Large intestine (tissue), 3 donors: ENCODE results near the gene NAA15. TPM values are rescaled to one million over a fixed set of nuclear protein-coding genes. Genes with fewer than 3 reads are reported as not detected.

Source experiments
- DNase-seq, 2 donors: peaks; one replicate each; pipeline versions ENCODE4 v3.0.0 to v3.0.0-alpha.2; 2013
- H3K27ac ChIP-seq: one replicate; pipeline ENCODE4 v1.5.1; 2013; ENCODE audit warnings: low read length
- H3K27me3 ChIP-seq: 2 replicates; pipeline ENCODE4 v1.6.1; 2013; ENCODE audit warnings: low read length; ENCODE audit not compliant: control insufficient read depth, insufficient read depth
- H3K36me3 ChIP-seq: 2 replicates; pipeline ENCODE4 v1.6.1; 2013; ENCODE audit warnings: low read length; ENCODE audit not compliant: control insufficient read depth, insufficient read depth
- H3K4me1 ChIP-seq: one replicate; pipeline ENCODE4 v1.6.1; 2013; ENCODE audit warnings: low read length; ENCODE audit not compliant: control insufficient read depth, insufficient read depth
- H3K4me3 ChIP-seq: one replicate; pipeline ENCODE4 v1.5.1; 2013; ENCODE audit warnings: low read length
- H3K9me3 ChIP-seq: one replicate; pipeline ENCODE4 v1.6.1; 2013; ENCODE audit warnings: mild to moderate bottlenecking, low read depth, low read length, moderate library complexity; ENCODE audit not compliant: control insufficient read depth
- WGBS: methylation state at CpG from one replicate; pipeline ENCODE4 v1.1.5; 2013; ENCODE audit warnings: low lambda C conversion rate; ENCODE audit not compliant: insufficient coverage; 5-methylcytosine and 5-hydroxymethylcytosine counted together
- polyA plus RNA-seq: library from polyadenylated mRNA; unstranded; fragments of 120-200 nt; gene quantifications from one replicate; pipeline ENCODE4 v1.2.1, GENCODE V29; 2013

The NAA15 gene
- polyA plus RNA-seq, 1 donor = 24.2 TPM

DNA sequence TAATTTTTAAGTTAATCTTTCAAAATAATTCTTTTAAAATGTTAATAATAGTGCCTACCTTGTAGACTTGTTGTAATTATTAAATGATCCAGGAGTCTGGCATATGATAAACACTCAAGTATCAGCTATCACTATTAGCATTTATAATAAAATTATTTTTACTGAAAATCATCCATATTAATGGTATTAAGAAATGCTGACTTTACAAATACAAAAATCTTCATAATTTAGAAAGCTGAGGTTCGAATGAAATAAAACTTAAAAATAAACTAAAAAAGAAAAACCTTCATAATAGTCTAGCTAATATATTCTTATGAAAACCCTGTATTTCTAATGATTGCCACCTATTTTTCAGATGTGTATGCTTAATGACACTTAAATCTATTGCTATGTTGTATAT is 26.5 kb upstream of the NAA15 start:
- Histone ChIP-seq H3K4me1 (peaks cover 4% of the 10 kb centered on the region), H3K4me3 (no peak overlapping the region), H3K9me3 (peaks cover under 1% of the 10 kb centered on the region), H3K27ac (no peak overlapping the region), H3K36me3 (no peaks in the 10 kb centered on the region), H3K27me3 (peaks cover 33% of the 10 kb centered on the region)
- no peak for DNase-seq
- no CpG with 5 or more reads among the region's 1 CpG for whole genome bisulfite sequencing

DNA sequence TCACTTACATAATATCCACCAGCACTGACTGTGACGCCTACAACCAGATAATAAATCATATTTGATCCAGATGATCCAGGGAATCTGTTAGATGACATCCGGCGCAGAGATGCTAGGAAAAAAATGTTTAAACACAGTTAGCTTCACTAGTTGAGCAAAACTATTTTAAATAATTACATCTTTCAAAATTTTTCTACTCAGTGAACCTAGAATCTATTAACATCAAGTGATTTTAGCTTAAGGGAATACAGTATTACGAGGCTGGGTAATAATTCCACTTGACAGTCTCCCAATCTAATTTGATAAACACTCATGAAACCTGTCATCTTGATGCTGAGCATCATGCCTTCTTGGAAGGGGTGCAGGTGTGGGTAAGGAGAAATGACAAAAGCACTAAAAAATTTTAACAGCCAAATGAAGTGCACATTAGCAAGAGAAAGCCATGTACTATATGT is 26.0 kb upstream of the NAA15 start:
- no peak overlapping the region for H3K4me3 ChIP-seq
- H3K9me3 ChIP-seq = peaks cover 4% of the 10 kb centered on the region
- WGBS = 100% methylated on average over 2 of the region's 4 CpGs
- H3K4me1 ChIP-seq = peaks cover 4% of the 10 kb centered on the region
- peaks cover 38% of the 10 kb centered on the region for H3K27me3 ChIP-seq
- H3K27ac ChIP-seq = no peak overlapping the region
- no peak for DNase-seq
- H3K36me3 ChIP-seq = no peaks in the 10 kb centered on the region

DNA sequence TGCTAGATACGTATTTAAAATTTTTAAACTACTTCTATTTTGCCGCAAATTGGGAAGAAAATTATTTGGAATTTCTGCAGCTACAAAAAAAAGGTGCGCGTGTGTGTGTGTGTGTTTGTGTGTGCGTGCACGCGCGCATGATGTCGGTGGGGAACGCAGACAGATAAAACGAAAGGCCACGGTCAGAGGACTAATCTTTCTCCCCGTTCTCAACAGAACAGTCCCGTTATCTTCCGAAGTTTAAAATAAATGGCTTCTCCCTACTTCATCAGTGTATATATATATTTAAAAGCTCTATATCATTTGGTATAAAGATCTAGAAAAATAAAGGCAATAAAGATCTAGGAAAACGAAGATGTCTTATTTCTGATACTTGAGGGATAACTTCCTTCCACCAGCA is 22.8 kb upstream of the NAA15 start:
- H3K4me3 ChIP-seq = no peak overlapping the region
- peaks cover 56% of the 10 kb centered on the region for H3K27me3 ChIP-seq
- H3K36me3 ChIP-seq = no peaks in the 10 kb centered on the region
- H3K9me3 ChIP-seq = peaks cover 4% of the 10 kb centered on the region
- peaks cover 4% of the 10 kb centered on the region for H3K4me1 ChIP-seq
- WGBS = 42% methylated on average over 2 of the region's 16 CpGs
- no peak overlapping the region for H3K27ac ChIP-seq
- DNase-seq = no peak

DNA sequence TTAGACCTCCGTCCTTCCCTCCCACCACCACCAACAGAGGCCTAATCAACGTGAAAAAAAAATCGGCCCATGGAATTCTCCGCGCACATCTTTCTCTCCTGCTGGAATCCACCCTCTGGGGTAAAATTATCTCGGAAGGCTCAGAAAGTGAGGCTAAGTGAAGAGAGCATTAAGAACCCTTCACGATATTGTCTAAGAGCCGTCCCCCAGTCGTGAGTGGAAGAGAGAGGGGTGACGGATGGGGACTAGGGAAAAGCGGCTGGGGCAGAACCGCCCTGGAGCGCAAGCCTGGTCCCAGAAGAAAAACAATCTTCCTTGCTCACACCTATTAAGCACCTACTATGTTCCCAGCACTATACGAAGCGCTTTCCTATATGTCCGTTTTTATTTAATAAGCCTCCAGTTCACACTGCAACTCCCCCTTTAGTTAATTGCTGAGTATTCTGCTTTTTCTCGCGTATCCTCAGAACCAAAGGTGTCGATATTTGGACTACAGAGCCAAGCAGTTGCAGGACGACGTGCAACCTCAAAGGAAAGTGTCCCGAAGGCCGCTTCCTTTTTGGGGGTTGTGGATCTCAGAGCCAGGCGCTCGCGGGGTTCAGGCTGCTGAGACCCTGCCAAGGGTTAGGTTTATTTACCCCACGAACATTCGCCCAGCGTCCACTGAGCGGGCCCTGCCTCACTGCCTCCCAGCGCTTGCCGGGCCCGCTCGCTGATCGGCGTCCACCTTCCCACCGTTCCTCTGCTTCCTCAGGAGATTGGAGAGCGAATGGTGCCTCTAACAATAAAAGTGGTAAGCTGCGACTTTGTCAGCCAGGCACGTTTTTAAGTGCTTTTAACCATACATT is 22.2 kb upstream of the NAA15 start:
- WGBS = 19% methylated on average over 3 of the region's 40 CpGs
- Histone ChIP-seq H3K4me1 (peaks cover 4% of the 10 kb centered on the region), H3K27me3 (peaks cover 56% of the 10 kb centered on the region), H3K9me3 (peaks cover 4% of the 10 kb centered on the region), H3K4me3 (peak overlapping the region; percentile 18), H3K36me3 (no peaks in the 10 kb centered on the region), H3K27ac (no peak overlapping the region)
- DNase-seq = no peak

GRCh38 chr4:139279760-139280620 is 21.3 kb upstream of the NAA15 start, which contains the start of gene MGARP:
MGARP (minus strand) TSS chr4:139280225; CDS start chr4:139280158, 67 bp downstream.
- no CpG with 5 or more reads among the region's 51 CpGs for WGBS
- no peaks in the 10 kb centered on the region for H3K36me3 ChIP-seq
- H3K4me3 ChIP-seq = peak within 1 kb of the TSS; percentile 18
- H3K27me3 ChIP-seq = peaks cover 56% of the 10 kb centered on the region
- no peak for DNase-seq
- no peak within 1 kb of the TSS for H3K27ac ChIP-seq
- peaks cover 4% of the 10 kb centered on the region for H3K4me1 ChIP-seq
- H3K9me3 ChIP-seq = peaks cover 4% of the 10 kb centered on the region

DNA sequence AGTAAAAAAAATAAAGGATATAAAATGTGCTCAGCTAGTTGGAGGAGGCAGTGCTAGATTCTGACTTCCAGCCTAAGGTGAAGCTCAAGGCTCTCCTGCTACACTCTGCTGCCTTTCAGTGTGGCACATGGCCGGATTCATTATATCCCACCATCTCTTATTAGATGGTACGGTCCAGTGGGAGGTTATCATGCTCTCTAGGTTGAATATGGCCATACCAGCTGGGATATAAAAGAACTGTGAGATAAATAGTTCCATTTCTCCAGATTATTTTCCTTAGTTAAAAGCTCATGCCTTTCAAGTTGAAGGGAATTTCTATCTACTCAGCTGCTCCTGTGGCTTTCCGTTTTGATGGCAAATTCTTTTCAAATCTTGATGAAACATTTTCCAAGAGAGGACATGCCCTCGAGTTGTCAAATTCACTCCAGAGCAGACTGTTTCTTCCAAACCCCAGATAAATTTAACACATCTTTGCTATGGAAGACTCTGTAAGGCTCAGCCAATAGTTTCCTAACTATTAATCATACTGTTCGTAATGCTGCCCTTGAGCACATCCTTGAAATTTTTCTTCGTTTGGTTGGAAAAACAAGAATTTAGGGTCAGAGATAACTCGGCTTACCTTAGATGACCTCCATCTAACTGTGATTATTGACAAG is 19.1 kb upstream of the NAA15 start:
- no peak overlapping the region for H3K4me3 ChIP-seq
- WGBS = 69% methylated on average over 3 of the region's 7 CpGs
- DNase-seq = no peak
- peaks cover 47% of the 10 kb centered on the region for H3K27me3 ChIP-seq
- peaks cover 4% of the 10 kb centered on the region for H3K4me1 ChIP-seq
- H3K27ac ChIP-seq = no peak overlapping the region
- no peaks in the 10 kb centered on the region for H3K36me3 ChIP-seq
- peaks cover 4% of the 10 kb centered on the region for H3K9me3 ChIP-seq

- no peak overlapping the region for H3K27ac ChIP-seq
- no peaks in the 10 kb centered on the region for H3K36me3 ChIP-seq
- H3K9me3 ChIP-seq = peaks cover 4% of the 10 kb centered on the region
- H3K27me3 ChIP-seq = peaks cover 44% of the 10 kb centered on the region
- peaks cover 4% of the 10 kb centered on the region for H3K4me1 ChIP-seq
- H3K4me3 ChIP-seq = no peak overlapping the region
- no peak for DNase-seq
These were observed 18.6 kb upstream of the NAA15 start for GRCh38 chr4:139282721-139283075.

- no peaks in the 10 kb centered on the region for H3K9me3 ChIP-seq
- H3K27ac ChIP-seq = no peak overlapping the region
- H3K27me3 ChIP-seq = peaks cover 10% of the 10 kb centered on the region
- no peaks in the 10 kb centered on the region for H3K4me1 ChIP-seq
- no CpG with 5 or more reads among the region's 7 CpGs for WGBS
- no peak for DNase-seq
- H3K4me3 ChIP-seq = no peak overlapping the region
- peaks cover 9% of the 10 kb centered on the region for H3K36me3 ChIP-seq
These were observed 15.1 kb upstream of the NAA15 start for GRCh38 chr4:139286186-139286698.

DNA sequence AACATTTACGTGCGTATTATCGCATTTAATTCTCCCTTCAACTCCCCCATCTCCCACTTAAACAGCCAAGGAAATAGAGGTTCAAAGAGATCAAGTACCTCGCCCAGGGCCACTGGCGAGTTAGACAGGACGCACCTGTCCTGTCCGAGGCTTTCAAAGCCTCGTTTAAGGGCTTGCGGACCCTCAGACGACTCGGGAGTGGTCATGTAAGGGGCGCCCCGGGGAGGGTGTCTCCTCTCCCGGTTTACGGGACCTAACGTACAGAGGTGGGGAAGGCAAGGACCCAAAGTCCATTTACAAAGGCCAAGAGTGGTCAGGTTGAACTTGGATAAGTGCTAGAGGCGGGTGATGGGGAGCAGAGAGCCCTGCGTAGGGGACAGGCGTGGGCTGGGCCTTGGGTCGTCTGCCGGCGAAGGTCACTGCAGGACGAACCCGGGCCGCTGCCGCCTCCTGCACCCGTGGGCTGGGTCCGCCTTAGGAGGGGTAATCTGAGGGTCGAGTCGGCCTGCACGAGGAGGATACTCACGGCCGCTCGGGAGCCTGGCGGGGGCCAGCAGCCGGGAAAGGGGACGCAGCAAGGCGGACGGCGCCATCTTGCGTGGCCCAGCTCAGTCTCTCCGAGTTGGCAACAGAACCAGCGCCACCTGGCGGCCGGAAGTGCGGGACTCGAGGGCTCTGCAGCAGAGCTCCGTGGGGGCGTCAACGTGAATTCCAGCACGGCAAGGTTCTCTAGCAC is 5.9 kb upstream of the NAA15 start:
- no CpG with 5 or more reads among the region's 51 CpGs for WGBS
- Histone ChIP-seq H3K27me3 (no peaks in the 10 kb centered on the region), H3K27ac (peak overlapping the region; percentile 84), H3K9me3 (no peaks in the 10 kb centered on the region), H3K4me1 (no peaks in the 10 kb centered on the region), H3K36me3 (peaks cover 19% of the 10 kb centered on the region), H3K4me3 (peak overlapping the region; percentile 73)
- peak; percentile 94 to 95 for DNase-seq
